ENCODE results near the gene ANO8. TPM values are rescaled to one million over a fixed set of nuclear protein-coding genes. Genes with fewer than 3 reads are reported as not detected.
"Not testable (repeated sequence)": the region's sequence is repeated elsewhere in the genome, so short reads cannot be mapped to it uniquely, and the experiment has no call there.

Gene ANO8
- total RNA-seq, 4 donors from 2014 or later = 6.2 to 24.5 (median 9.9) TPM

GRCh38 chr19:17281391-17282304, 53.0 kb downstream of the ANO8 start, which contains the start of gene ANKLE1:
Gene ANKLE1, plus strand, starts transcription at chr19:17281901. Its CDS starts 20 bp downstream, at chr19:17281921.
- DNase-seq (no peak), ATAC-seq (no peak)
- intact Hi-C loops (cut with DNase I; ENCODE audit: low total_unique reads) = loop anchor here (1.0 kb wide), 3 partner anchors 20 to 214 kb away; no protein-coding TSS in a partner anchor
- in situ Hi-C loops (cut with MboI; ENCODE audit: low sequenced_read_pairs in 4 of 4) = loop anchor here in 3 of 4 donors (5.0 to 25.0 kb wide), 3 partner anchors 77 to 519 kb away; no protein-coding TSS in a partner anchor
- TF ChIP-seq CTCF (IDR thresholded peaks at IDR 0.05 in 4 of 5, conservative IDR thresholded peaks at IDR 0.05 in 1 of 5) (no peak), POLR2A (IDR thresholded peaks at IDR 0.05) (no peak)
- H3K27me3 ChIP-seq = peaks cover 16% of the 10 kb centered on the region in 3 donors
- H3K4me3 ChIP-seq = peak within 1 kb of the TSS; percentile 22 to 52 (median 44)
- no peaks in the 10 kb centered on the region for H3K9me3 ChIP-seq
- no peak within 1 kb of the TSS for H3K27ac ChIP-seq
- H3K36me3 ChIP-seq = peaks cover 0 to 16% of the 10 kb centered on the region in 2 donors
- H3K4me1 ChIP-seq = peaks cover 4 to 11% of the 10 kb centered on the region in 2 donors

- Histone ChIP-seq H3K4me1 (peaks cover 4 to 11% of the 10 kb centered on the region in 2 donors), H3K9me3 (no peaks in the 10 kb centered on the region), H3K27me3 (peaks cover 16% of the 10 kb centered on the region in 3 donors), H3K27ac (no peak overlapping the region), H3K36me3 (peaks cover 0 to 38% of the 10 kb centered on the region in 2 donors), H3K4me3 (no peak overlapping the region)
- intact Hi-C loops (cut with DNase I; ENCODE audit: low total_unique reads) = loop anchor here (10.0 kb wide), 1 partner anchor 475 kb away; no protein-coding TSS in a partner anchor
- DNase-seq (no peak), ATAC-seq (no peak)
- no peak for TF ChIP-seq POLR2A (IDR thresholded peaks at IDR 0.05)
- no peak for TF ChIP-seq CTCF (IDR thresholded peaks at IDR 0.05 in 4 of 5, conservative IDR thresholded peaks at IDR 0.05 in 1 of 5)
- in situ Hi-C loops (cut with MboI; ENCODE audit: low sequenced_read_pairs in 4 of 4) = loop anchor here in 3 of 4 donors (5.0 to 25.0 kb wide), 2 partner anchors 212 to 517 kb away; no protein-coding TSS in a partner anchor
Observed at GRCh38 chr19:17279436-17279835, 55.2 kb downstream of the ANO8 start.

- ATAC-seq (no peak), DNase-seq (no peak)
- Histone ChIP-seq H3K27me3 (no peaks in the 10 kb centered on the region), H3K4me1 (no peaks in the 10 kb centered on the region), H3K4me3 (no peak overlapping the region), H3K9me3 (no peaks in the 10 kb centered on the region), H3K36me3 (peaks cover 0 to 72% of the 10 kb centered on the region in 2 donors), H3K27ac (no peak overlapping the region)
- in situ Hi-C loops (cut with MboI; ENCODE audit: low sequenced_read_pairs in 4 of 4) (loop anchor here in 3 of 4 donors (5.0 to 25.0 kb wide), 2 partner anchors 208 to 513 kb away; no protein-coding TSS in a partner anchor), intact Hi-C loops (cut with DNase I; ENCODE audit: low total_unique reads) (loop anchor here (10.0 kb wide), 1 partner anchor 471 kb away; no protein-coding TSS in a partner anchor)
- TF ChIP-seq POLR2A (IDR thresholded peaks at IDR 0.05) = no peak
Observed at GRCh38 chr19:17275441-17276175, 59.0 kb downstream of the ANO8 start.

GRCh38 chr19:17274892-17275291, 59.8 kb downstream of the ANO8 start:
- not testable (repeated sequence) for H3K27ac ChIP-seq, DNase-seq, ATAC-seq, H3K4me3 ChIP-seq, H3K27me3 ChIP-seq, H3K9me3 ChIP-seq, H3K4me1 ChIP-seq
- intact Hi-C loops (cut with DNase I; ENCODE audit: low total_unique reads) (loop anchor here (10.0 kb wide), 1 partner anchor 470 kb away; no protein-coding TSS in a partner anchor), in situ Hi-C loops (cut with MboI; ENCODE audit: low sequenced_read_pairs in 4 of 4) (loop anchor here in 3 of 4 donors (5.0 to 25.0 kb wide), 2 partner anchors 208 to 513 kb away; no protein-coding TSS in a partner anchor)
- peaks cover 0 to 78% of the 10 kb centered on the region in 2 donors for H3K36me3 ChIP-seq

Other genes starting within 250 kb of the ANO8 start
- 10 to 100 TPM; 14.1 to 39.9 (median 22.3) TPM for gene USE1, start 119.5 kb downstream of the ANO8 start, total RNA-seq
- 1 to 10 TPM; 3.3 to 5.8 (median 4.5) TPM for gene OCEL1, start 108.6 kb downstream of the ANO8 start, total RNA-seq
- gene NR2F6, start 88.9 kb downstream of the ANO8 start, total RNA-seq = 10 to 100 TPM; 64.9 to 95.8 (median 72.0) TPM
- 1 to 10 TPM; 2.6 to 7.1 (median 4.1) TPM for gene USHBP1, start 70.1 kb downstream of the ANO8 start, total RNA-seq
- 100 to 1,000 TPM in 2 of 4 donors, 10 to 100 TPM in 2; 86.3 to 120 (median 99.4) TPM for gene BABAM1, start 67.4 kb downstream of the ANO8 start, total RNA-seq
- 1 to 10 TPM in 1 of 4 donors, under 1 TPM in 1, not detected in 2; 0.11 to 1.4 TPM for gene ANKLE1, start 53.0 kb downstream of the ANO8 start, total RNA-seq
- 10 to 100 TPM; 12.2 to 25.0 (median 19.8) TPM for gene ABHD8, start 31.4 kb downstream of the ANO8 start, total RNA-seq
- 100 to 1,000 TPM; 145 to 369 (median 249) TPM for gene MRPL34, start 29.0 kb downstream of the ANO8 start, total RNA-seq
- gene DDA1, start 25.3 kb downstream of the ANO8 start, total RNA-seq = 10 to 100 TPM; 18.7 to 40.0 (median 27.0) TPM
- 10 to 100 TPM in 3 of 4 donors, 1 to 10 TPM in 1; 6.7 to 21.3 (median 11.1) TPM for gene GTPBP3, start 2.7 kb upstream of the ANO8 start, total RNA-seq
- gene PLVAP, start 42.5 kb upstream of the ANO8 start, total RNA-seq = 10 to 100 TPM; 11.5 to 45.1 (median 18.8) TPM
- gene CCDC194, start 59.3 kb upstream of the ANO8 start, total RNA-seq = not detected
- 10 to 100 TPM; 19.0 to 28.2 (median 23.1) TPM for gene BST2, start 70.8 kb upstream of the ANO8 start, total RNA-seq
- gene MVB12A, start 85.2 kb upstream of the ANO8 start, total RNA-seq = 10 to 100 TPM; 35.8 to 62.7 (median 52.3) TPM
- not detected for gene TMEM221, start 113.8 kb upstream of the ANO8 start, total RNA-seq
- gene NXNL1, start 126.1 kb upstream of the ANO8 start, total RNA-seq = not detected
- gene SLC27A1, start 135.7 kb upstream of the ANO8 start, total RNA-seq = 10 to 100 TPM; 20.7 to 53.8 (median 43.7) TPM
- gene PGLS, start 176.8 kb upstream of the ANO8 start, total RNA-seq = 10 to 100 TPM; 22.1 to 25.1 (median 23.4) TPM
- gene COLGALT1, start 220.8 kb upstream of the ANO8 start, total RNA-seq = 10 to 100 TPM; 16.6 to 33.2 (median 27.5) TPM